Skeletal muscle cell (primary cell): ENCODE measurements around the gene SLC7A5.
"Not testable (repeated sequence)": the region's sequence is repeated elsewhere in the genome, so short reads cannot be mapped to it uniquely, and the experiment has no call there.

Experiments used
- DNase-seq: peaks from one replicate; pipeline ENCODE4 v3.0.0-alpha.2; 2010; ENCODE audit warnings: low read depth
- H3K4me3 ChIP-seq: 2 replicates; pipeline ENCODE4 v1.5.1; 2011; ENCODE audit warnings: low read depth, mild to moderate bottlenecking, control low read depth, low read length, moderate library complexity

Gene SLC7A5

GRCh38 chr16:87864331-87864989, 4.8 kb downstream of the SLC7A5 start:
- DNase-seq: no peak
- peak overlapping the region; percentile 11 for H3K4me3 ChIP-seq

GRCh38 chr16:87863327-87863635, 6.0 kb downstream of the SLC7A5 start:
- DNase-seq, H3K4me3 ChIP-seq: not testable (repeated sequence)

GRCh38 chr16:87862597-87863326, 6.5 kb downstream of the SLC7A5 start:
- not testable (repeated sequence) for H3K4me3 ChIP-seq, DNase-seq

GRCh38 chr16:87861300-87862099, 7.8 kb downstream of the SLC7A5 start:
- not testable (repeated sequence) for H3K4me3 ChIP-seq, DNase-seq

- peak; percentile 59 for DNase-seq
- H3K4me3 ChIP-seq: no peak overlapping the region
These were observed 8.6 kb downstream of the SLC7A5 start for GRCh38 chr16:87860553-87861299.

GRCh38 chr16:87858151-87858993, 10.9 kb downstream of the SLC7A5 start:
- not testable (repeated sequence) for DNase-seq, H3K4me3 ChIP-seq

GRCh38 chr16:87856791-87857228, 12.5 kb downstream of the SLC7A5 start:
- DNase-seq: no peak
- H3K4me3 ChIP-seq: no peak overlapping the region

GRCh38 chr16:87855852-87856715, 13.2 kb downstream of the SLC7A5 start:
- H3K4me3 ChIP-seq: no peak overlapping the region
- no peak for DNase-seq

GRCh38 chr16:87854907-87855683, 14.2 kb downstream of the SLC7A5 start:
- no peak overlapping the region for H3K4me3 ChIP-seq
- DNase-seq: no peak

- H3K4me3 ChIP-seq: no peak overlapping the region
- no peak for DNase-seq
These were observed 15.0 kb downstream of the SLC7A5 start for GRCh38 chr16:87854053-87854906.

GRCh38 chr16:87853411-87854052, 15.8 kb downstream of the SLC7A5 start:
- DNase-seq: peak; percentile 76
- peak overlapping the region; percentile 27 for H3K4me3 ChIP-seq

GRCh38 chr16:87851601-87852000, 17.7 kb downstream of the SLC7A5 start:
- DNase-seq: no peak
- H3K4me3 ChIP-seq: no peak overlapping the region

- no peak overlapping the region for H3K4me3 ChIP-seq
- DNase-seq: no peak
These were observed 18.1 kb downstream of the SLC7A5 start for GRCh38 chr16:87851141-87851587.

GRCh38 chr16:87850009-87851006, 19.0 kb downstream of the SLC7A5 start:
- H3K4me3 ChIP-seq: no peak overlapping the region
- DNase-seq: no peak
